ENCODE data around the gene LRRC59.

The LRRC59 gene

GRCh38 chr17:50381920-50382319, 15.4 kb downstream of the LRRC59 start:
- no peak for FAIRE-seq

GRCh38 chr17:50381260-50381815, 16.0 kb downstream of the LRRC59 start:
- FAIRE-seq, result no peak

DNA sequence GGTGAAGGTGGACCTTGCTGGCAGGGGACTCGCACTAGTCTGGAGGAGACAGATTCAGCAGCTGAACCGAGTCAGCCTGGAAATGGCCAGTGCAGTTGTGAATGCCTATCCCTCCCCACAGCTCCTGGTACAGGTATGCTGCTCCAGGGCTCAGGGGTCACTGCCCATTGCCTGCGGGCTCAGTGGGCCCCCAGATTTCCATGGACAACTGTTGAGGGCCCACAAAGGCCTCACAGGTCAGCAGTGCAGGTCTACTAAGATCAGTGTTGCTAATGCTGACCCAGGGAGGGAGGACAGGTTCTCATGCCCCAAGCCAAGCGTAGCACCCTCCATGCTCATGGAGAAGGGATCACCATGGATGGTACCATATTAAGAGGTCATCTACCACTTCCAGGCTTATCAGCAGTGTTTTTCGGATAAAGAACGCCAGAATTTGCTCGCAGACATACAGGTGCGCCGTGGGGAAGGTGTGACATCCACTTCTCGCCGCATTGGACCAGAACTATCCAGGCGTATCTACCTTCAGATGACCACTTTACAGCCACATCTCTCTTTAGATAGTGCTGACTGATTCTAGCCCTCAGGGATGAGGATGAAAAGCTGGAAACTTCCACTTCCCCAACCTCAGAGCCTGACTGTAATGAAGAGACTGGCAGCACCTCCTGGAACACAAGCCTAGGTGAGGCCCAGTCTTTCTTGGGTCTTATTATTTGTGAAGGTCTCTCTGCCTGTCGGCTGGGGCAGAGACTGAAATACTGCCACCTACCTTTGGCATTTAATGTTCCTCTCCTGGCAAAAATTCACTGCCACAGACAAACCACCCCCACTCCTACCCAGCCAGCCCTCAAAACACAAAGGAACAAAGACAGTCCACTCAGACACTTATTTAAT, 16.7 kb downstream of the LRRC59 start:
- no peak for FAIRE-seq

- FAIRE-seq, result no peak
Observed at GRCh38 chr17:50379351-50380132, 17.8 kb downstream of the LRRC59 start.

GRCh38 chr17:50375858-50376538, 21.3 kb downstream of the LRRC59 start:
- no peak for FAIRE-seq

GRCh38 chr17:50373705-50374104, 23.6 kb downstream of the LRRC59 start:
- no peak for FAIRE-seq

DNA sequence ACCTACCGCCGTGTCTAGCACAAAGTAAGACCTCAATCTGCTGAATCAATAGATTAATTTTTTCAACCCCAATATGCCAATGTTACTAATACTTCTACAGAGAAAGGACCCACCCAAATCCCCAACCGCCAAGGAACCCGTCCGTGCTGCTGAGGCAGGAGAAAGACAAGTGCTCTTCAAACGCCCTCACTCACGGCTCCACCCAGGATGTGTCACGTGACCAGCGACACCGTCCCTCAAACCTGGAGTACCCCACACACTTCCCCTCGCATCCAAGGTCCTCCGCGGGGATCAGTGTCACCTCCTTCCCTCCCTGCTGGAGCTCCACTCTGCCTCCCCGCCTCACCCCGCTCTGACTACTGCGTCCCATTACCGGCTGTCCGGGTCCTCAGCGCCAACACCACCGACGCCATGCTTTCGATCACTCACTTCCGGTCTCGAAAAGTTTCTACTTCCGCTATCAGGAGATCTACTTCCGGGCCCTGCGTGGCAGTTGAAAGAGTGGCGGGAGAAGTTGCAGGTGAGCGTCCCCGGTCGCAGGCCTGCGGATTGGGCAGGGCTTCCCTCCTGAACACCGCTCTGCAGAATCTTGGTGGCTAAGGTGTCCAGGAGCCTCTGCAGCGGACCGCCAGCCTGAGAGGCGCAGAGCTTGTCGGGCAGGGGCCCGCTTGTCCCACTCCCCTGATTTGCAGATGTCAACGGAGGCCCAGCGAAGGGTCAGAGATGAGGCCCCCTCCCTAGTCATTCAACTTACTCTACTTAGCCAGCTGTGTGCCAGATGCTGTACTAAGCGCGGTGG, 24.4 kb downstream of the LRRC59 start, which contains the start of the genes EME1 and MRPL27:
Gene EME1, plus strand, starts transcription at position 472 of the 799 bp plus-strand sequence. CDS start 1,980 bp downstream, outside the sequence.
Gene MRPL27, minus strand, starts transcription at position 427 of the 799 bp plus-strand sequence. Its CDS starts 14 bp downstream, at position 413.
- no peak for FAIRE-seq

DNA sequence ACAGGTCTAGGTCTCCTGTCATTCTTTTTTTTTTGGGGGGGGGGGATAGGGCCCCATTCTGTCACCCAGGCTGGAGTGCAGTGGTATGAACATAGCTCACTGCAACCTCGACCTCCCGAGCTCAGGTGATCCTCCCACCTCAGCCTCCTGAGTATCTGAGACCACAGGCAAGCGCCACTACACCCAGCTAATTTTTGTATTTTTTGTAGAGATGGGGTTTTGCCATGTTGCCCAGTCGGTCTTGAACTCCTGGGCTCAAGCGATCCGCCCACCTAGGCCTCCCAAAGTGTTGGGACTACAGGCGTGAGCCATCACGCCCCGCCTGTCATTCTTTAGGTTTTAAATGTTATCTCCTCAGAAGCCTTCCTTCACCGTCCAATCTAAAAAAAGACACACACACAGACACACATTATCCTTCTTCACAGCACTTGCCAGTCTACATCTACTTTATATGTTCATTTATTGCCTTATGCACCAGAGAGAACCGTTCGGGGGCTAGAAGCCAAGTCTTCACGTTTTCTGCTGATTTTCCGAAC, 25.0 kb downstream of the LRRC59 start:
- no peak for FAIRE-seq

GRCh38 chr17:50371526-50371925, 25.8 kb downstream of the LRRC59 start:
- FAIRE-seq, result no peak

DNA sequence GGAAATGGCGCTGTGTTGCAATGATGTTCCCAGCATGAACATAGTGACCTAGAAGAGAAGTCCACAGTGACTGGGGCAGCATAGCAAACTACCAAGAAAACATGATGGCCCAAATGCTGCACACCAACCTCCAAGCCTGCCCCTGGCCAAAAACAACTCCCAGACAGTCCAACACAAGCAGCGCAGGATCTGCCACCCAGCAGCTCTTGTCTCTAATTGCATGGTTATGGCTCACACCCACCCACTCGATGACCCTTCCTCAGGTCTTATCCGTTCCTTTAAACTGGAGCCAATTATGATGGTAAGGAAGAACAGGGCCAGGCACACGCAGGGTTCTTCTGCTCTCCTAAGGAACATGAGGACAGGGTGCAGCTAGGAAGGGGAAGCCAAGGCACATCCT, 27.3 kb downstream of the LRRC59 start:
- FAIRE-seq, result no peak

GRCh38 chr17:50367401-50367800, 29.9 kb downstream of the LRRC59 start:
- FAIRE-seq, result no peak

DNA sequence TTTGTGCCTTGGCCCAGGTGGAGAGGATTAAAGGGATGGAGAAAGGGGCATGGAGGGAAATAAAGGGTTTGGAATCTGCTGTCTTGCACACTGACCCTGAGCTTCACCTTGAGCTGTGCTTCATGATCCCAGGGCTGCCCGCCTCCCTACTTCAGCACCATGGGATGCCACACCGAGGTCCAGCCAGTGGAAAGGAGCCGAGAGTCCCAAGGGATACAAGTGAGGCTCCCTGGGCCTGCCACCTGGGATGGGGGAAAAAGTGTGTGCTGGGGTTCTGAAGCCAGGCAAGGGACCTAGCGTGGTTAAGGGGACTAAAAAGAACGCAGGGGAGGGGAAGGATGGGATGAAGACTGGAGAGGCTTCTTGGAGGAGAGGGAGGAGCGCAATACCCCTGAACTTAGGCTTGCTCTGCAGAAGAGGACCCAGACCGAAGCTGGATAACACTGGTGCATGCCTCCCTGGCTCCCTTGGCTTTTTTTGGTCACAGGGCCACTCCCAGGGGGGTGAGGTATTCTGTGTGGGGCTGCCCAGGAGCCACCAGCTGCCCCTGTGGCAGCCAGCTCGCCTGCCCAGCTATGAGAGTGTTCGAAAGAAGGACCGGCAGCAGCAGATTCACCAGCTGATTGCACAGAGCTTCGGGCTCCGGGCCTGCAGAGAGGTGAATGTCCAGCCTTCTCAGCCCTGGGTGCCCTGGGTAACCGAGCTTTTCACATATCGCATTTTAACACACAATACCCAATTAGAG, 31.5 kb downstream of the LRRC59 start:
- FAIRE-seq, result no peak

DNA sequence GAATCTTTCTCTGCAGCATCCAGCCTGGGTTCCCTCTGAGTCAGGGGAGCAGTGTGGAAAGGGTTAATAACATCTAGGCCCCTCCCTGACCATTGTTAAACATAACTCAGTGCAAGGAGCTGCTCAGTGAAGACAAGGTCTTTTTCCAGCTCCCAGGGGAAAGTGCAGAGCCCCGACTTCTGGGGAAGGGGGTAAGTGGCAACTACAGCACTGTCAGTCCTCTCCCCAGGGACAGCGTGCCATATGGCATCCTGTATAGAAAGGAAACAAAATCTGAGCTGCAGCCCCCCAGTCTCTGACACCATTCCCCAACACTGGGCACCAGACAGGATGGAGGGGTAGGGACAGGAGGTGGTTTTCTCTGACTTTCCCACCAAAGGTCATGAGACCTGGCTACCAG, 32.2 kb downstream of the LRRC59 start:
- FAIRE-seq, result no peak

GRCh38 chr17:50364715-50365114, 32.6 kb downstream of the LRRC59 start:
- no peak for FAIRE-seq

GRCh38 chr17:50364061-50364458, 33.3 kb downstream of the LRRC59 start:
- FAIRE-seq, result no peak

DNA sequence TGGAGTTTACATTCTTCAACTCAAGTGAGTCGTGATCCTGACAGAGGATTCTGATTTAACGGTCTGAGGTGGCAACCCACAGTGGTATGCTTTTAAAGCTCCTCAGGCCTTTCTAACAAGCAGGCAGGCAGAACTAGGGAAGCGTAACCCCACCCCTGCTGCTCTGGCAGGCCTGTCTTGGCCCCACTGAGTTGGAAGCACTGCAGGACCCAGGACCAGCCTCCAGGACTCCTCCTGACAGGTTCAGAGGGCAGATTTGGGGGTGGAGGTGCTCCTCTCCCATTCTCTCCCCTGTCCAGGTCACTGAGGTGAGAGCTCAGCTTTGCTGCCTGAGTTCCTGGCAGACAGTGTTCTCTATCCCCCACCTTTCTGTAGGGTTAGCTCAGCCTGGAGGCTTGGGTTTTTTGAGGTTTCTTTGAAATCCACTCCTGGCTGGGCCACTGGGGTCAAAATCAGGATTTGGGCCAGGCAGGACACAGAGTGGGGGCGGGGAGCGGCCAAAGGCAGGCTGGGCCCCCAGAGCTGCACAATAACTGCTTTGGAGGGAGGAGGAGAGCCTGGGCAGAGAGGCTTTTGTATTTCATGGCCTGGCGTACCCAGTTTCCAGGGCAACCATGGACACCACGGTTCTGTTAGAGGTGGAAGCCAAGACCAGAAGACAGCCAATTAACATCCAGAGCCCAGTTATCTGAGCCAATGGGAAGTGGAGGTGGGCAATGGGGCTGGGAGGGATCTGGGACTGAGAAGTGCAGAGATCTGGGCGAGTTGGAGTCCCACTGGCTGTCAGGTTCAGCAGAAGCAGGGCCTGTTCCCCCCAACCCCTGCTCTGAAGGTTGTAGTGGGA, 33.9 kb downstream of the LRRC59 start:
- no peak for FAIRE-seq

DNA sequence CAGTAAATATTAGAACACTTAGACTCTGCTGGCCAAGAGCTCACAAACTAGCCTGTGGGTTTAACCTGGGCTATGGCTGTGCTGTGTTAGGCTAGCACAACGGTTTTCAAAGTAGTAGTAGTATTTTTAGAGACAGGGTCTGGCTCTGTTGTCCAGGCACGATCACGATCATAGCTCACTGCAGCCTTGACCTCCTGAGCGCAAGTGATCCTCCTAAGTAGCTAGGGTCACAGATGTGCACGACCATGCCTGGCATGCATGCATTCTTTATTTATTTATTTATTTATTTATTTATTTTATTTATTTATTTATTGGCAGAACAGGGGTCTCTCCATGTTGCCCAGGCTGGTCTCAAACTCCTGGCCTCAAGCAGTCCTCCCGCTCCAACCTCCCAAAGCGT, 34.7 kb downstream of the LRRC59 start:
- no peak for FAIRE-seq

DNA sequence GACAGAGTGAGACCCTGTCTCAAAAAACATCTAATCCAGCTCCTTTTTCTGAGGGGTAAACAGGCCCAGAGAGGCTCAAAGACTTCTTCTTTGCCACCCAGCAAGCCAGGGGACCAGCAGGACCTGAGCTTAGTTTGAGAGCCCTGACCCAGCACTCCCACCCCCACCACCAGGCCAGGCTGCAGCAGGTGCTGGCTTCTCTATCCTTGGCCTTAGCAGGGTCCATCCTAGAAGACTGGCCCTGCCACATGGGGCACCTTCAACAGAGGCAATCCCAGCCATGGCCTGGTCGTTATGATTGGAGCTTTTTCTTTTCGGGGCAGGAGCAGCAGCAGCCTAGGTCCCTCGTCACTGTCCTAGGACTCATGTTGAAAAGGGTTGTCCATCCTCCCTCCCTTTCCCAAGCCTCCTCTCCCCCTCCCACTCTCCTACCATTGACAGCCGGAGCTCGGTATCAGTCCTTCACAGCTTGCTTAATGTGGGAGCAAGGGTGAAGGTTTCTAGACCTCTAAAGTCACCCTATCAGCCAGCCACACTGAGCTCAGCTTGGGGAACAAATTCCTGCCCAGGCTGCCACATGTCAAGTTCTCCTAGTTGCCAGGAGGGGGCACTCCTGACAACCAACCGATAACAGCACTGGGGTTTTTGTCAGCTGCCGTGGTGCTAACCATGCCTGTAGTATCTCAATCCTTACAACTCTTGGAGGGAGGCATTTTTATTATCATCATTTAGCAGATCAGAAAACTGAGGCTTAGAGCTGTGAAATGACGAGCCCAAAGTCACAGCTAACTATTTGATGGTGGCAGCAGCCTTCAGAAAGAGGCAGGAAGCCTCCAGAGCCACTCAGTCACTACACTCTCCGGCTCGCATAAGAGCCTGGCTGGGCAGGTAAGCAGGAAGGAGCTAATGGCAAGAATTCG, 35.5 kb downstream of the LRRC59 start:
- no peak for FAIRE-seq
